HG03097 (cell line): ENCODE data around the gene CRTC1.

Source experiments
- ATAC-seq: cut with Tn5 transposase; IDR thresholded peaks from one replicate; pipeline ENCODE4 v1.9.1; 2021; ENCODE audit not compliant: unreplicated experiment, low FRiP score

Gene CRTC1

DNA sequence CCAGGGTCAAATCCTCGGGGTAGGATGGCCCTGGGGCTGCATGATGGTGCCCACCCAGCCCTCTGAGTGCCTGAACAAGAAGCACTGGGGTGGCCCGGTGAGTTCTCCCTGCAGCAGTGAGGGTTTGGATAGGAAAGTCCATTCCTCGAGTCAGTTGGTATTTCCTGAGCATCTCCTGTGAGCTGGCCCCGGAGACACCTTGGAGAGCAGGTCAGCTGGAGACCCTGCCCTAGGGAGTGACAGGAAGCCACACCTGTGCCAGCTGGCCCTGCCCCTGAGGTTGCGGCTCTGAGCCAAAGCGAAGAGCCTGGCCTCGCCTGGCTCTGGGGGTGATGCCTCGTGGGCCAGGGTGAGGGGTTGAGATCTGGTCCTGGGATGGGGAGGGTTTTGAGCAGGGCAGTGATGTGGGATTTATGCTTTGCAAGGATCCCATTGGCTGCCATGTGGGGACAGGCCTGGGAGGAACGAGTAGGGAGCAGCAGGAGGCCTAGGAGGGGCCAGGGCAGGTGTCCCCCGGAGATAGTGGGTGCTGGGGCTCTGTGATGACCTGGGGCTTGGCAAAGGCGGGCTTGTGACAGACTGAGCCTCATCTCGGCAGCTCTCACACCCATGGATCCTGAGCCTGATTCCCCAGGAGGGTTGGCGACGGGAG lies 16.0 kb downstream of the CRTC1 start:
- no peak for ATAC-seq

DNA sequence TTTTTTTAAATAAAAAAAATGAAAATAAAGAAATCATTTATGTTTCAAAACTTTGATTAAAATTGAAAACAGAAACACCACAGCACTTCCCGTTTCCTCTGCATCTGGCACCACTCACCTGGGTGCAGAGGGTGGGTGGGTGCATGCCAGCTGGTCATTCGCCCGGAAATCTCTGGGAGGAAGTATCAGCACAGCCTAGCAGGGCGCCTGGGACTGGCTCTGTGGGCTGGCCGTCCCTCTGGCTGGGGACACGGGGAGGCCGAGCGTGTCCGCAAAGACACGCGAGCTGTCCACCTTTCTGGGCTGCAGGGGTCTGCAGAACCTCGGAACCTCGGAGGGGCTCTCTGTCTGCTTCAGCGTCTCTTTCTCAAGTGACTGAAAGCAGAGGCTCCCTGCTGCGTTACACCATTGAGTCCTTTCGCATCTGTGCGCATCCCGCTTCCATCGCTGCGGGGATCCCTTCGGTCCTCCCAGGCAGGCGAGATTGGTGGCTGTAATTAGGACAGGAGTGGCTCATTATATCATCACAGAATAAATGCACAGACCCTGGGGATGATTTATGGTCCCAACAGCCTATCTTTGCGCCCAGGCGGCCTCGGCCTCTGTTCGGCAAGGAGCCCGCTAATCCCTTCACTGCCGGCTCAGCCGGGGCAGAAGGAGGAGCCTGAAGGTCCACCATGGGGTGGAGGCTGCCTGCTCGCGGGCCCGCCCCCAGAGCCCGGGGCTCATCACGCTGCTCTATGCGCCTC lies 17.2 kb downstream of the CRTC1 start:
- peak; percentile 51 for ATAC-seq

DNA sequence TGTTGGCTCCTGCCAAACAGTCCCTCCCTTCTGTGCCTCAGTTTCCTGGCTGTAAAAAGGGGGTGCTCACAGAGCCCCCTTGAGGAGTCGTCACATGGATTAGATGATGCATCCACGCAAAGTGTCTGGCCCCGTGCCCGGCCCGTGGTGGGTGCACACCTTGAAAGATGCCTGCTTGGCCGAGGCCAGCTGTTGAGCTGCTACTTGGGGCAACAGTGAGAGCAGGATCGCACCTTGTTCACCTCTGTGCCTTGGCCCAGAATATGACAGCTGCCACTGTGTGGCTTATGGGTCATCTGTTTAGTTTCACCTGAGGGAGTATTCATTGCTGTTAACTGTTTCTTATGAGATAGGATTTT lies 17.7 kb downstream of the CRTC1 start:
- ATAC-seq, result peak; percentile 19

DNA sequence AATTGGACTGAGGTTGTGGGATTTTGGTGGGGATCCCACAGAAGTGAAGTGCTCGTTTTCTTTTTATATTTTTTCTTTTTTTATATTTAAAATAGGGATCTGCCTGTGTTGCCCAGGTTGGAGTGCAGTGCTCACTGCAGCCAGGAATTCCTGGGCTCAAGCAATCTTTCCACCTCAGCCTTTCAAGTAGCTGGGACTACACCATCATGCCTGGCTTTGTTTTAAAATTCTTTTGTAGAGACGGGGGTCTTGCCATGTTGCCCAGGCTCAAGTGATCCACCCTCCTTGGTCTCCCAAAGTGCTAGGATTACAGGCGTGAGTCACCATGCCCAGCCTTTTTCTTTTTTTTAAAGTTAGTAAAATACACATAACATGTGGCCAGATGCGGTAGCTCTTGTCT lies 20.6 kb downstream of the CRTC1 start:
- no peak for ATAC-seq

DNA sequence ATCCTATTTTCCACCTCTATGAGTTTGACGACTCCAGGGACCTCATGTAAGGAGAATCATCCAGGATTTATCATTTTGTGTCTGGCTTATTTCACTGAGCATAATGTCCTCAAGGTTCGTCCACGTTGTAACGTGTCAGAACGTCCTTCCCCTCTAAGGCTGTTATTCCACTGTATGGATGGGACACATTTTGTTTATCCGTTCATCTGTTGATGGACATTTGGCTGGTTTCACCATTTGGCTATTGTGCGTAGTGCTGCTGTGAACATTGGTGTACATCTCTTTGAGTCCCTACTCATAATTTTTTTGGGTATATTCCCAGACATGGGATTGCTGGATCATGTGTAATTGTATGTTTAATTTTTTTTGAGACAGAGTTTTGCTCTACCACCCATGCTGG lies 21.5 kb downstream of the CRTC1 start:
- no peak for ATAC-seq

DNA sequence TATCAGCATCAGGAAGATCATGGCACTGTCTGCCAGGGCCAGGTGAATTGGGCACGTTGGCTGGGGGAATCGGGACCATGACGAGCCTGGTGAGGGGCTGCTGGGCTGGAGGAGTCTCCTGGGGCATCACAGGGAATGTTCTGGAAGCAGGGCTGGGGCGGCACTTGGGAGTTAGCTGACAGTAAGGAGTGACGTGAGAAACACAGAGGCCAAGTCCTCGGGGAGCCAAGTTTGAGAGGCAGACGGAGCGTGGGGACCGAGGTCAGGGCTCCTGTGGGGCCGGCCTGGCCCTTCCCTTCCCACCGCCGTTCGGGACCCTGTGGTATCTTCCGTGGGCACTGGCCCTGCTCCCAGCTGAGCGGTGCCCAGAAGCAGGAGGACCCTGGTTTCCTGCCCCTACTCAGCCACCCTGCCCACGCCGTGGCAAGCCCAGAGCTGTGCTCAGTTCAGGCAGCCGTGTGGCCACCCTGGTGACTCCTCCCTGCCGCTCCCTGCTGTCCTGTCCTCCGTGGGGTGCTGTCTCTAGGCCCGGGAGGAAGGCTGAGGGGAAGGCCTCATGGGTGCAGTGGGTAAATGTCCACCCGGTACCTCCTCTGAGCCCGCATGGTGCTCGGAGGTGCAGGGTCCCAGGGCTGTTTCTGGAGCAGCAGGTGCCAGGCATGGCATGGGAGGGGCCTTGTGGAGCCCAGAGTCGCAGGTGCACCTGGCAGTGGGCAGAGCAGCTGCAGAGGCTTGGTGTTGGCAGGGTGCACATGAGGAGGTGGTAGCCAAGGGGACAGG lies 25.2 kb downstream of the CRTC1 start:
- no peak for ATAC-seq

DNA sequence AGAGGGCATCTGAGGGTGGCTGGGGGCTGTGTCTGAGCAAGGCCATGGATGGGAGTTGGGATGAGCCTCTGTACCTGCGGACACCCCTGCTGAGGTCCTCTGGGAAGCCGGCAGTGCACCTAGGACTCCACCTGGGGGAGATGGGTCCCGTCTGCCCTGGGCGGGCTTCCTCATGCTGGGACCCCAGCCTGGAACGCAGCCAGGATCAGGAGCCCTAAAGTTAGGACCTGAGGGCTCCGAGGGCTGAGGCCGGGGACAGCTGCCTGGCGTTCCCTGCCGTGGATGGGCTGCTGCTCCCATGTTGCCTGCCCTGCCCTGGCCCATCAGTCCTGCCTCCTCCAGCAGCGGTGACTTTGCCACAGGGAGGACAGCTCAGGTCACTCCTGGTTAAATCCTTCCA lies 26.1 kb downstream of the CRTC1 start:
- no peak for ATAC-seq

DNA sequence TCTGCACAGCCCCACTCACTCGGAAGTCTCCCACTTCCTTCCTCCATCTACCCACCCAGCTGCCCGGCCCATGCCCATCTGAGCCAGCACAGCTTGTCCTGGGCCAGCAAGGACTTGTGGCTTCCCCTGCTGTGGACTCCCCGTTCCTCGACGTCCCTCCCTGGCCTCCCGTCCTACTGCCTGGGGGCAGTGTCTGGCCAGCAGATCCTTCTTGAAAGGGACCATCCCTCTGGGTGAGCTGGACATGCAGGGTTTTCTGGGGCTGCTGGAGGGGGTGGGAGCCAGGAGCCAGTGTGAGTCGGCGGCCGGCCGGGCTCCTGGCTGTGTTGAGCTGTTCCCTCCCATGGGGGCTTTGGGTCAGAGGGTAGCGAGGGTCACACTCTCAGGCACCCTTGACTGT lies 26.7 kb downstream of the CRTC1 start:
- ATAC-seq, result no peak

DNA sequence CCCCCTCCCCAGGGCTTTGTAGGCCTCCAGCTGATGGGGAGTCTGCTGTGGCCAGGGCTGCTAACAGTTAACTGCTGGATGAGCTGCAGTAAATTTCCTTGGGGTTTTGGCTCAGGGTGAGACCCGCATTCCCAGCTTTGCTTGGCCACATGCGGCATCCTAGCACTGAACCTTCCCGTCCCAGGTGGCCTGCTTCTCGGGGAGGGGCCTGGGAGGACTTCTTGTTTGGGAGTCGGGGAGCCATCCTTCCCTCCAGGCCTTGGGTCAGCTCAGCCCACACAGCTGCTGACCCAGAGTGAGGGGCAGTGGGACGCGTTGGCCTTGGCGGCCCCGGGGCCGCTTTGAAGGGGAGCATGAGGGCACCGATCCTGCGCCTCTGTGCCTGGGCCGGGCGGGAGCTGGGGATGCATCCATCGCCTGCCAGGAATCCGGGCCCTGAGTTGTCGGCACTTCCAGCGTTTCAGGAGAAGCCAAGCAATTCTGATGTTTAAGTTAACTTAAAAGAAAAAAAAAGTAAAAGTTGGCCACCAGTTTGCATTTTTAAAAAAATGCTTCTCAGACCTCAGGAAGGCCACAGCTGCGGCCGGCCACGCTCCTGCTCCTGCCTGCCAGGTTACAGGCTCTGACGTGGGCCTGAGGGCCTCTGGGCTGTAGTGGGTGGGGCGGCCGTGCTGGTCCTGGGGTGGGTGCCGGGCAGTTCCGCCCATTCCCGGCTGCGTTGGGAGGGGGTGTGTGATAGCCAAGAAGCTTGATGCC lies 27.7 kb downstream of the CRTC1 start:
- no peak for ATAC-seq

DNA sequence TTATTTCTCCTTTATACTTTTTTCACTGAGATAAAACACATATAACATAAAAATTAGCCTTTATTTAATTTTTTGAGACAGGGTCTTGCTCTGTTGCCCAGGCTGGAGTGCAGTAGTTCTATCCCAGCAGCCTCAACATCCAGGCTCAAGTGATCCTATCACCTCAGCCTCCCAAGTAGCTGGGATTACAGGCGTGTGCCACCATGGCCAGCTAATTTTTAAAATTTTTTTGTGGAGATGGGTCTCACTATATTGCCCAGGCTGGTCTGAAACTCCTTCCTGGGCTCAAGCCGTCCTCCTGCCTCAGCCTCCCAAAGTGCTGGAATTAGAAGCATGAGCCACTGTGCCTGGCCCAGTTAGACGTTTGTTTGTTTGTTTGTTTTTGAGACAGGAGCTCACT lies 28.4 kb downstream of the CRTC1 start:
- ATAC-seq, result no peak

DNA sequence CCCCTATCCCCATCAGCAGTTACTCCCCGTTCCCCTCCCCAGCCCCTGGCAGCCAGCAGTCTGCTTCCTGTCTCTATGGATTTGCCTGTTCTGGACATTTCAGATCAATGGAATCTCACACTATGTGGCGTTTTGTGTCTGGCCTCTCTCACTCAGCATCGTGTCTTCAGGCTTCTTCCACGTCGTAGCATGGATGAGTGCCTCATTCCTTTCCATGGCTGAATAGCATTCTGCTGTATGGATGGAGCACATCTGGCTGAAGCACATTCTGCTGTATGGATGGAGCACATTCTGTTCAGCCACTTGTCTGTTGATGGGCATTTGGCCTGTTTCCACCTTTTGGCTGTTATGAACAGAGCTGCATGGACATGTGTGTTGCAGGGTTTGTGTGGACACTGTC lies 29.5 kb downstream of the CRTC1 start:
- no peak for ATAC-seq

DNA sequence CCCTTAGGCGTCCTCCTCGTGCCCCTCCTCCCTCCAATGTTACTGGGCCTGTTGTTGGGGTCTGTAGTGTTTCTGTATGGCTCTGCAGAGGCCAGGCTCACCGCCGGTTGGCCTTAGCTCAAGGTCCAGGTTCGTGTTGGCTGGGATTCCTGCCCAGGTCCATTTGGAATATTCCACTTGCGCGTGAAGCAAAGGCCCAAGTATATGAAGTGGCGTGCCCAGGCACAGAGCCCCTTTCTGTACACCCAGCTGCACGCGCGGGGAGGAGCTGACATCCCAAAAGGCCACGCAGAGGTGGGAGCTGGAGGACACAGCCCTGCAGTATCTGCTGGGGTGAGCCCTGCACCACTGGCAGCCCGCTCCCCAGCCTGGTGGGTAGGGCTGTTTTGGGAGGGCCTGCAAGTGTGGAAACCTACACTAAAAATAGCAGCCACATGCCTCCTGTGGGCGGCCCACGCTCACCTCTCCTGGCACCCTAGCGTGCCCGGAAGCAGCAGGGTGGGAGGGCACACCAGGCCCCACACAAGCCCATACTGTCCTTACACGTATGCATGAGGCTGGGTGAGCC lies 30.2 kb downstream of the CRTC1 start:
- no peak for ATAC-seq

DNA sequence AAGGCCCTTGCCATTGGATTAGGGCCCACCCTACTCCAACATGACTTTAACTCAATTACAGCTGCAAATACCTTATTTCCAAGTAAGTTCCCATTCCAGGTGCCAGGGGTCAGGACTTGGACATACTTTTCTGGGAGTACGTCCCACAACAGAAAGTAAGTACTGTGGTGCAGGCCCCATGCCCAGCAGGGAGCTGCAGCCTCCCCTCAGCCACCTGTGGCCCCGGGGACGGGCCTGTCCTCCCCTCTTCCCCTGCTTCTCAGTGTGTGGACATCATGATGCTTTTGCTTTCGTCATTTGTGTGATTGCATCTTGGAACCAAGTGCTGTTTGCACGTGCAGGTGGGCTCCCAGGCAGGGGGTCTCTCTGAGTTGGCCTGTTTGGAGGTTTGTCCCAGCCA lies 31.9 kb downstream of the CRTC1 start:
- no peak for ATAC-seq

DNA sequence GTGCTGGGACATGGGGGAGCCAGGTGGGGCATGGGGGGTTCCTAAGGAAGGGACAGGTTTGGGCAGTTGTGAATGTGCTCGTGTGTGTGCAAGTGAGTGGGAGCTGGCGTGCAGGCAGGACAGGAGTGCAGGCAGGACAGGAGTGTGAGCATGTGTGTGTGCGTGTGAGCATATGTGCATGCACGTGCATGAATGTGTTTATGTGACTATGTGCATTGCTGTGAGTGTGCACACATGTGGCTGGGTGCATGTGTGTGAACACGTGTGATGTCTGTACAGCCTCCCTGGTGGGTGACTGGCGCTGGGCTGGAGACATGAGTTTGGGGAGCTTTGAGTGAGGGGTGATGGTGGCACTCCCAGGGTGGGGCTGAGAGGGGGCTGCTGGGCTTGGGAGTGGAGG lies 33.4 kb downstream of the CRTC1 start:
- no peak for ATAC-seq

DNA sequence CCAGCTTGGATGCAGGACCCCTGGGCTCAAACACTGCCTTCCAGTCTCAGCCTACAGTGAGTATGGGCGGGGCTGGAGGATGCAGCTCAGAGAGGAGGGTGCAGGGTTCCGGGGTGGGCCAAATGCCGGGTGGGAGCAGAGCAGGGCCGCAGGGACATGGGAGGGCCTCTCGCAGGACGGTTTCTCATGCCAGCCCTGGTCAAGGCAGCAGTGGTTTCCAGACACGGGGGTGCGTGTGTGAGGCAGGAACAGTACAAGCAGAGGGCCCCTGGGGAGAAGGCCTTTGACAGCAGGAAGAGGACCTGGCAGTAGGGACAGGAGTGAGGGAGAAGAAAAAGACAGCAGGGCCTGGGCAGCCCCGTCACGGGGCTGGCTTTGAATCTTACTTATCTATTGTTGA lies 34.1 kb downstream of the CRTC1 start:
- ATAC-seq, result no peak

DNA sequence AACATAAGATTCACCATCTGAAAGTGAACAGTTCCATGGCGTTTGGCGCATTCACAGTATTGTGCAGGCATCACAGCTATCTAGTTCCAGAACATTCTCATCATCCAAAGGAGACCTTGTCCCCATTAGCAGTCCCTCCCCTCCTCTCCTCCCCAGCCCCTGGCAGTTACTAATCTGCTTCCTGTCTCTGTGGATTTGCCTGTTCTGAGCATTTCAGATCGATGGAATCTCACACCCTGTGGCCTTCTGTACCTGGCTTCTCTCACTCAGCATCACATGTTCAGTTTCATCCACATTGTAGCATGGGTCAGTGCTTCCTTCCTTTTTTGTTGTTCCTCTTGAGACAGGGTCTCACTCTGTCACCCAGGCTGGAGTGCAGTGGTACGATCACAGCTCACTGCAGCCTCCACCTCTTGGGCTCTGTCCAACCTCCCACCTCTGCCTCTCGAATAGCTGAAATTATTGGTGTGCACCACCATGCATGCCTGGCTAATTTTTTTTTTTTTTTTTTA lies 34.6 kb downstream of the CRTC1 start:
- ATAC-seq, result no peak

DNA sequence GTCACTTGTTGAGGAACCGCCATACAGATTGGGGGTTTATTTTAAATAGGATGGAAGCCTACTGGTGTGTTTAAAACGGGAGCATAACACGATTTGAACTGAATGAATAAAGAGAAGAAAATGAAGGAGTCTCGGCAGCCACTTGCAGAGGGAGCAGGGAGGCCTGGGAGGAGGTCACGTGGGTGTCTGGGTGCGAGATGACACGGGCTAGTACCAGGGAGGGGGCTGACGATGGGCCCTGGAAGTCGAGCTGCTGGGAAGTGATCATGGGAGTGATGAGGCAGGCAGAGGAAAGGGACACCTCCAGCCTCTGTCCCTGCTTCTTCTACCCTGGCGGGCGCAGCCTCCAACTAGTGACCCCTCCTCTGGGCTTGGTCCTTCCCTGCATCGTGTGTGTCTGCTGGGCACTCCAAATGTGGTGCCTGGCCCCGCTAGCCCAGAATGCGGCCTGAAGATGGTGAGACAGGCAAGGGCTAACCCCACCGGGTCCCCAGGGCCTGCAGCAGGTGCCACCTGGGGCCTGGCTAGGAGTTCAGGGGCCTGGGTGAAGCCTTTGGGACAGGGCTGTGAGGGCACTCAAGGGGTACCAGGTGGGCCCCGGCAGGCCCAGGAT lies 35.5 kb downstream of the CRTC1 start:
- ATAC-seq, result no peak

DNA sequence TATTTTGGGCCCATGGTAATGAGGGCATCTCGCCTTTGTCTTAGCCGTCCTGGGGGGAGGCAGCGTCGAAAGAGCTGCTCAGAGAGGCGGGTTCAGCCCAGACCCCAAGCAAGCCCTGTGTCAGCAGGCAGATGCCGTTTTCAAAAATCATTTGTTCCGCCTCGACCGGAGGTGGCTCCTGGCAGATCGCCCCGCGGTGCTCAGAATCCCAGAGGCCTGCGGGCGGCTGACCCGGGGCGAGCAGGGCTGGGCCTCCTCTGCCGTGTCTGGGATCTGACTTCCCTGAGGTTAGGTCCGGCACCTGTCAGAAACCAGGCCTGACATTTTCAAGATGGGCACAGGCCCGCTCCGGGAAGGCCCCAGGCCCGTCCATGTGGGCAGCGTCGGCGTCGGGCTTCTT lies 36.1 kb downstream of the CRTC1 start:
- no peak for ATAC-seq

DNA sequence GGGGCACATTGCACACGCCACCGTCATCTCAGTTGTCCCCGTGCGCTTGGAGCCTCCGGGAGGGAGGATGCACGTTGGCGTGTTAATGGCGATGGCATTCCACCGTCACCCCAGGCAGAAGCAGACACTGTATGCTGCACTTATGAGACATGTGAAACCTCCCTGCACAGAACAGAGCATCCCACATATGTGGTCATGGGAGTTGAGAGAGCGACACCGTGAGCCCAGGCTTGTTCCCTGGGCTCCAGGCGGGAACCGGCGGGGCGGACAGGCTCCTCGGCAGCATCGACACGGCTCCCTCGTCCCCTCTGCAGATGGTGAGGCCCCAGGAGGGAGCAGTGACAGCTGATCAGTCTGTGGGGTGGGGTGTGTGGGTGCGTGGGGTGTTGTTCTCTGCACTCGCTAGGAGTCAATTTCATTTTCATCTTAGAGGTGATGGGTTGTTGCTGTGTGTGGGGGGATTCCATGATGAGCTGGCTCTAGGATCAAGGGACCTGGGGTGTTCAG lies 40.4 kb downstream of the CRTC1 start:
- ATAC-seq, result no peak
